ENCODE measurements around the gene GANC. TPM values are rescaled to one million over a fixed set of nuclear protein-coding genes. Genes with fewer than 3 reads are reported as not detected.

GANC gene
- total RNA-seq, 1 donor: 25.5 TPM

GRCh38 chr15:42371096-42371495 lies 98.1 kb downstream of the GANC start:
- peak; percentile 33 for TF ChIP-seq CTCF (IDR thresholded peaks at IDR 0.05; ENCODE audit: insufficient read depth, low read depth, low read length)
- DNase-seq (ENCODE audit: low read depth): peak; percentile 50
- no peak overlapping the region for H3K4me3 ChIP-seq (ENCODE audit: low read depth, low read length)

GRCh38 chr15:42373274-42373673 lies 100.3 kb downstream of the GANC start:
- no peak for DNase-seq (ENCODE audit: low read depth)
- no peak overlapping the region for H3K4me3 ChIP-seq (ENCODE audit: low read depth, low read length)
- no peak for TF ChIP-seq CTCF (IDR thresholded peaks at IDR 0.05; ENCODE audit: insufficient read depth, low read depth, low read length)

GRCh38 chr15:42373936-42374335 lies 100.9 kb downstream of the GANC start:
- TF ChIP-seq CTCF (IDR thresholded peaks at IDR 0.05; ENCODE audit: insufficient read depth, low read depth, low read length): no peak
- H3K4me3 ChIP-seq (ENCODE audit: low read depth, low read length): no peak overlapping the region
- DNase-seq (ENCODE audit: low read depth): no peak

- TF ChIP-seq CTCF (IDR thresholded peaks at IDR 0.05; ENCODE audit: insufficient read depth, low read depth, low read length): no peak
- DNase-seq (ENCODE audit: low read depth): no peak
- no peak overlapping the region for H3K4me3 ChIP-seq (ENCODE audit: low read depth, low read length)
These were observed 101.8 kb downstream of the GANC start for GRCh38 chr15:42374810-42375209.

GRCh38 chr15:42375252-42375651 lies 102.3 kb downstream of the GANC start:
- no peak for DNase-seq (ENCODE audit: low read depth)

GRCh38 chr15:42375941-42376340 lies 102.9 kb downstream of the GANC start:
- no peak overlapping the region for H3K4me3 ChIP-seq (ENCODE audit: low read depth, low read length)
- DNase-seq (ENCODE audit: low read depth): no peak
- no peak for TF ChIP-seq CTCF (IDR thresholded peaks at IDR 0.05; ENCODE audit: insufficient read depth, low read depth, low read length)

More at GRCh38 chr15:42375252-42375651, 102.3 kb downstream of the GANC start:
- no peak overlapping the region for H3K4me3 ChIP-seq (ENCODE audit: low read depth, low read length)
- no peak for TF ChIP-seq CTCF (IDR thresholded peaks at IDR 0.05; ENCODE audit: insufficient read depth, low read depth, low read length)

GRCh38 chr15:42378011-42378410 lies 105.0 kb downstream of the GANC start:
- H3K4me3 ChIP-seq (ENCODE audit: low read depth, low read length): no peak overlapping the region
- no peak for DNase-seq (ENCODE audit: low read depth)
- no peak for TF ChIP-seq CTCF (IDR thresholded peaks at IDR 0.05; ENCODE audit: insufficient read depth, low read depth, low read length)
